ENCODE results near the gene OR2A42.
"Not testable (repeated sequence)": the region's sequence is repeated elsewhere in the genome, so short reads cannot be mapped to it uniquely, and the experiment has no call there.

Gene OR2A42

DNA sequence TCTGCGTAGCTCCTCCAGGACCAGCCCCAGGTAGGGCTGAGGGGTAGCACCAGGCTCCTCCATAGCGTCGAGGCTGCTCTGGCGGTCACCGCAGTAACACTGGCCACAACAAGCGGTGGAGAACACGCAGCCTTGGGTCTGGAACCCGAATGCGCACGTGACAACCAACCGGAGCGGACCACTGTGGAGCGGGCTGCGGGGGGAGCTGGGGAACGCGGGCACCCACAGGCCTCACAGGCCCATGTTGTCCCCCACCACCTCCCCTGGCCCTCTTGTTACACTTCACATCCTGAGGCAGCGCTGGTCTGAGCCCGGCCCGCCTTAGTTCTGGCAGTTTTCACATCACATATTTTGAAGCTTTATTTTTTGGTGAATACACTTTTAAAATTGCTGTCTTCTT, 29.8 kb upstream of the OR2A42 start, which contains the start of gene CTAGE8:
Gene CTAGE8 (minus strand): TSS at position 101 of the 400 bp plus-strand sequence. CDS start 38 bp downstream, at position 63.
- not testable (repeated sequence) for H2AFZ ChIP-seq (ENCODE audit: low read length); H3K9ac ChIP-seq (ENCODE audit: low read length); H3K36me3 ChIP-seq (ENCODE audit: insufficient read depth, low read length); H3K4me1 ChIP-seq (ENCODE audit: insufficient read depth, low read length, severe bottlenecking); H3K27ac ChIP-seq (ENCODE audit: low read depth, low read length, poor library complexity, severe bottlenecking); H3K4me3 ChIP-seq (ENCODE audit: low read depth, low read length, poor library complexity, severe bottlenecking); H3K9me2 ChIP-seq (ENCODE audit: low read depth, low read length); H4K20me1 ChIP-seq (ENCODE audit: insufficient read depth, low read length); H3K4me2 ChIP-seq (ENCODE audit: low read length); H3K9me3 ChIP-seq (ENCODE audit: low read length); H3K79me2 ChIP-seq (ENCODE audit: insufficient read depth, low read length); H3F3A ChIP-seq (ENCODE audit: insufficient read depth, low read length); H3K27me3 ChIP-seq (ENCODE audit: insufficient read depth, low read length)

DNA sequence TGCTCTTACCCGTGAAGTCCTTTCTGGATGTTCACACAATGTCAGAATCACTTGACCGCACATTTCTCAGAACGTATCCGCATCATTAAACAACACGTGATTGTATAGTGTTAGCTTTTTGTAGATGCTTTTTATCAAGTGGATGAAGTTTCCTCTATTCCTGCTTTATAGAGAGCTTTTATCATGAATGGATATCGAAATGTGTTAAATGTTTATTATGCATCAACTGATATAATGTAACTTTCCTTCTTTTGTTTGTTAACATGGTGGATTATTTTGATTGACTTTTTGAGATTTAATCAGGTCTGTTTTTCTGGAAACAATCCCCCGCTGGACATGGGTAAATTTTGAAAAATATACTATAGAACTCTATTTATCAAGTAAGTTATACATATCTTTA, 25.3 kb upstream of the OR2A42 start, which contains the start of gene OR2A7:
Gene OR2A7 (minus strand): TSS at position 101 of the 400 bp plus-strand sequence. CDS start 5,164 bp downstream, outside the sequence.
- H3K4me2 ChIP-seq (ENCODE audit: low read length); H3K4me3 ChIP-seq (ENCODE audit: low read depth, low read length, poor library complexity, severe bottlenecking); H3K27ac ChIP-seq (ENCODE audit: low read depth, low read length, poor library complexity, severe bottlenecking); H2AFZ ChIP-seq (ENCODE audit: low read length); H3K79me2 ChIP-seq (ENCODE audit: insufficient read depth, low read length); H3K4me1 ChIP-seq (ENCODE audit: insufficient read depth, low read length, severe bottlenecking); H3F3A ChIP-seq (ENCODE audit: insufficient read depth, low read length); H3K9ac ChIP-seq (ENCODE audit: low read length); H4K20me1 ChIP-seq (ENCODE audit: insufficient read depth, low read length); H3K36me3 ChIP-seq (ENCODE audit: insufficient read depth, low read length); H3K9me2 ChIP-seq (ENCODE audit: low read depth, low read length); H3K9me3 ChIP-seq (ENCODE audit: low read length); H3K27me3 ChIP-seq (ENCODE audit: insufficient read depth, low read length): not testable (repeated sequence)

DNA sequence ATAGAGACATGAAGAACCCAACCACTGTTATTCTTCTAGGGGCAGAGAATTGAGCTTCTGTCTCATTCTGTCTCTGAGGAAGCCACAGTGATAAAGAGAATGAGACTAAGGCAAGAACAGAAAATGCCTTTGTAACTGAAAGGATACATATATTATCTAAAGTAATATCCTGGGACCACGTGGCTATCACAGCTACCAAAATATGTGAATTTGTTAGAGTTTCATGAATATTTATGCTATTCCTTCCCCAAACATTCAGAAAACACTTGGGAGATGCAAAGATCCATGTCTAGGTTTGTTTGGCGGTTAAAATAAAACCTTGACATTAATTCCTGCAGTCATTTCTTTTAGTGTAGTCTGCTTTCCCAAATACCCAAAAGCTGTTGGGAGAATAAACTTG, 22.7 kb upstream of the OR2A42 start:
- H3K9me2 ChIP-seq (ENCODE audit: low read depth, low read length); H3K36me3 ChIP-seq (ENCODE audit: insufficient read depth, low read length); H3K9ac ChIP-seq (ENCODE audit: low read length); H2AFZ ChIP-seq (ENCODE audit: low read length); H3K4me2 ChIP-seq (ENCODE audit: low read length); H3K4me1 ChIP-seq (ENCODE audit: insufficient read depth, low read length, severe bottlenecking); H3K27ac ChIP-seq (ENCODE audit: low read depth, low read length, poor library complexity, severe bottlenecking); H3K4me3 ChIP-seq (ENCODE audit: low read depth, low read length, poor library complexity, severe bottlenecking); H3K79me2 ChIP-seq (ENCODE audit: insufficient read depth, low read length); H3K9me3 ChIP-seq (ENCODE audit: low read length); H3K27me3 ChIP-seq (ENCODE audit: insufficient read depth, low read length); H4K20me1 ChIP-seq (ENCODE audit: insufficient read depth, low read length); H3F3A ChIP-seq (ENCODE audit: insufficient read depth, low read length): not testable (repeated sequence)

DNA sequence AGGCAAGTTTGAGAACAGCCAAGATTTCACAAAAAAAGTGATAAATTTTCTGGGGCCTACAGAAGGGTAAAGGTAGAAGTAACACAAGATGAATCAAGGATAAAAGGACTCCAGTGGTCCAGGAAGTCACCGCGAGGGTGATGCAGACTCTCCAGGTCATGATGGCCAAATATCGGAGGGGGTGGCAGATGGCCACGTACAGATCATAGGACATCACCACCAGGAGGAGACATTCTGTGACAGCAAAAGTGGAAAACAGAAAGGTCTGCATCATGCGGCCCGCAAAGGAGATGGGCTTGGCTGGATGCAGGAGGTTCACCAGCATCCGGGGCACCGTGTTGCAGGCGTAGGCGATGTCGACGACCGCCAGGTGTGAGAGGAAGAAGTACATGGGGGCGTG, 19.7 kb upstream of the OR2A42 start:
- not testable (repeated sequence) for H3K79me2 ChIP-seq (ENCODE audit: insufficient read depth, low read length); H3K9me3 ChIP-seq (ENCODE audit: low read length); H3K4me2 ChIP-seq (ENCODE audit: low read length); H3K36me3 ChIP-seq (ENCODE audit: insufficient read depth, low read length); H3K4me3 ChIP-seq (ENCODE audit: low read depth, low read length, poor library complexity, severe bottlenecking); H3K27me3 ChIP-seq (ENCODE audit: insufficient read depth, low read length); H3F3A ChIP-seq (ENCODE audit: insufficient read depth, low read length); H2AFZ ChIP-seq (ENCODE audit: low read length); H3K9me2 ChIP-seq (ENCODE audit: low read depth, low read length); H3K27ac ChIP-seq (ENCODE audit: low read depth, low read length, poor library complexity, severe bottlenecking); H3K4me1 ChIP-seq (ENCODE audit: insufficient read depth, low read length, severe bottlenecking); H3K9ac ChIP-seq (ENCODE audit: low read length); H4K20me1 ChIP-seq (ENCODE audit: insufficient read depth, low read length)

DNA sequence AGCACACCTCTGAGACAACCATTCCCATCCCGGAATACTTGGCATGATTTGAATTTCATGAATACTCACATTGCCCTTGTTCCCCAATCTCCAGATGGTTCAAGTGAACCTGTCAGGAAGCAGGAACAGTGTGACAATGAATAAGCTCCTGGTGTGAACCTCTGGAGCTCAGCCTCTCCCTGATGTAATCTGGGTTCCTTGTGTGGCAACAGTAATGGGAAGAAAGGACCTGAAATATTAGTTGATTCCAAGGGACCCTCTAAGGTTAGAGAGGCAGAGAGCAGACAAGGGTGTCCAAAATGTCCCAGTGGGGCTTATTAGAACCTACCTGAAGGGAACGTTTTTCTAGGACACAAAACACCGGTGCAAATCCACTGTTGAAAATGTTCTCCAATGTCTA, 16.7 kb upstream of the OR2A42 start:
- H3K9ac ChIP-seq (ENCODE audit: low read length), result no peak overlapping the region

More for the DNA sequence above, 16.7 kb upstream of the OR2A42 start:
- TF ChIP-seq EZH2 (IDR thresholded peaks at IDR 0.05; ENCODE audit: borderline replicate concordance, low read length), result no peak
- TF ChIP-seq, protein P1, sequence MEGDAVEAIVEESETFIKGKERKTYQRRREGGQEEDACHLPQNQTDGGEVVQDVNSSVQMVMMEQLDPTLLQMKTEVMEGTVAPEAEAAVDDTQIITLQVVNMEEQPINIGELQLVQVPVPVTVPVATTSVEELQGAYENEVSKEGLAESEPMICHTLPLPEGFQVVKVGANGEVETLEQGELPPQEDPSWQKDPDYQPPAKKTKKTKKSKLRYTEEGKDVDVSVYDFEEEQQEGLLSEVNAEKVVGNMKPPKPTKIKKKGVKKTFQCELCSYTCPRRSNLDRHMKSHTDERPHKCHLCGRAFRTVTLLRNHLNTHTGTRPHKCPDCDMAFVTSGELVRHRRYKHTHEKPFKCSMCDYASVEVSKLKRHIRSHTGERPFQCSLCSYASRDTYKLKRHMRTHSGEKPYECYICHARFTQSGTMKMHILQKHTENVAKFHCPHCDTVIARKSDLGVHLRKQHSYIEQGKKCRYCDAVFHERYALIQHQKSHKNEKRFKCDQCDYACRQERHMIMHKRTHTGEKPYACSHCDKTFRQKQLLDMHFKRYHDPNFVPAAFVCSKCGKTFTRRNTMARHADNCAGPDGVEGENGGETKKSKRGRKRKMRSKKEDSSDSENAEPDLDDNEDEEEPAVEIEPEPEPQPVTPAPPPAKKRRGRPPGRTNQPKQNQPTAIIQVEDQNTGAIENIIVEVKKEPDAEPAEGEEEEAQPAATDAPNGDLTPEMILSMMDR (IDR thresholded peaks at IDR 0.05; ENCODE audit: low read length), result no peak
- Histone ChIP-seq H3F3A (ENCODE audit: insufficient read depth, low read length) (no peaks in the 10 kb centered on the region), H3K27me3 (ENCODE audit: insufficient read depth, low read length) (no peaks in the 10 kb centered on the region), H3K27ac (ENCODE audit: low read depth, low read length, poor library complexity, severe bottlenecking) (no peak overlapping the region), H3K4me2 (ENCODE audit: low read length) (no peak overlapping the region), H2AFZ (ENCODE audit: low read length) (no peak overlapping the region), H3K9me2 (ENCODE audit: low read depth, low read length) (no peaks in the 10 kb centered on the region), H3K9me3 (ENCODE audit: low read length) (no peaks in the 10 kb centered on the region), H3K79me2 (ENCODE audit: insufficient read depth, low read length) (no peaks in the 10 kb centered on the region), H3K36me3 (ENCODE audit: insufficient read depth, low read length) (no peaks in the 10 kb centered on the region), H3K4me1 (ENCODE audit: insufficient read depth, low read length, severe bottlenecking) (no peaks in the 10 kb centered on the region), H4K20me1 (ENCODE audit: insufficient read depth, low read length) (no peaks in the 10 kb centered on the region), H3K4me3 (ENCODE audit: low read depth, low read length, poor library complexity, severe bottlenecking) (no peak overlapping the region)
